Measurements from ENCODE around the gene LUC7L2.

DNA sequence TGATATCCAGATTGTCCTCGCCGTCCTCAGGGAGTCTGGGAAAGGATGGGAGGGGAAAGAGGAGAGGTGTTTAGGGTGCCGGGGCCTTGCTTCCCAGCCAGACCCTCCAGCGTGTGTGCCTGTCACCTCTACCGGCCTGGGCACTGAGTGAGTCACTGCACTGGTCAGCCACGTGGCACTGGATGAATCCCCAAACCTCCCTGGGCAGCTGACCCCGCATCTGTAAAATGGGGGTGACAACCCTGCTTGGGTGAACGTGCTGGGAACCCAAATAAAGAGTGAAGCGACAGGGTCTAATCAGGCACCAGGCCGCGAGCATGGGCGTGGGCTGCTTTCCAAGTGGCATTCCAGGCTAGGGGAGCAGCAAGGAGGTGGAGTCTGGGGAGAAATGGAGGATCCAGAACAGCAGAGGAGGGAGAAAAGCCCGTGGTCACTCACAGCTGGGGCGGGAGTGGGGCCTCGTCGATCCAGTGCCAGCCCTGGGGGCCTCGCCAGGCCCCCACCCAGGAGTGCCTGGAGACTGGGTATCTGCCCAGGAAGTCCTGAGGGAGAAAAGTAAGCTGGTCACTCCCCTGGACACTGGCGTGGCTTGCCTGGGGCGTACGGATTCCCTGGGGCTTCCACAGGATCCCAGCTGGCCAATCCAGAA, 94.1 kb downstream of the LUC7L2 start:
- TF ChIP-seq, protein P1, sequence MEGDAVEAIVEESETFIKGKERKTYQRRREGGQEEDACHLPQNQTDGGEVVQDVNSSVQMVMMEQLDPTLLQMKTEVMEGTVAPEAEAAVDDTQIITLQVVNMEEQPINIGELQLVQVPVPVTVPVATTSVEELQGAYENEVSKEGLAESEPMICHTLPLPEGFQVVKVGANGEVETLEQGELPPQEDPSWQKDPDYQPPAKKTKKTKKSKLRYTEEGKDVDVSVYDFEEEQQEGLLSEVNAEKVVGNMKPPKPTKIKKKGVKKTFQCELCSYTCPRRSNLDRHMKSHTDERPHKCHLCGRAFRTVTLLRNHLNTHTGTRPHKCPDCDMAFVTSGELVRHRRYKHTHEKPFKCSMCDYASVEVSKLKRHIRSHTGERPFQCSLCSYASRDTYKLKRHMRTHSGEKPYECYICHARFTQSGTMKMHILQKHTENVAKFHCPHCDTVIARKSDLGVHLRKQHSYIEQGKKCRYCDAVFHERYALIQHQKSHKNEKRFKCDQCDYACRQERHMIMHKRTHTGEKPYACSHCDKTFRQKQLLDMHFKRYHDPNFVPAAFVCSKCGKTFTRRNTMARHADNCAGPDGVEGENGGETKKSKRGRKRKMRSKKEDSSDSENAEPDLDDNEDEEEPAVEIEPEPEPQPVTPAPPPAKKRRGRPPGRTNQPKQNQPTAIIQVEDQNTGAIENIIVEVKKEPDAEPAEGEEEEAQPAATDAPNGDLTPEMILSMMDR (IDR thresholded peaks at IDR 0.05) = no peak
- TF ChIP-seq EZH2phosphoT487 (IDR thresholded peaks at IDR 0.05) = no peak

All from neural progenitor cell (in vitro differentiated cells).